GM21723 (cell line): ENCODE results near the gene UBE2K.
"Not testable (repeated sequence)": the region's sequence is repeated elsewhere in the genome, so short reads cannot be mapped to it uniquely, and the experiment has no call there.

Experiments used
- ATAC-seq: cut with Tn5 transposase; IDR thresholded peaks from one replicate; pipeline ENCODE4 v1.9.1; 2021; ENCODE audit warnings: mild to moderate bottlenecking, moderate library complexity; ENCODE audit not compliant: unreplicated experiment

The UBE2K gene

GRCh38 chr4:39687014-39687413 lies 10.9 kb upstream of the UBE2K start:
- no peak for ATAC-seq

- ATAC-seq, result no peak
Measured at GRCh38 chr4:39689970-39690369, 8.0 kb upstream of the UBE2K start.

GRCh38 chr4:39698424-39699009 lies 581 bp downstream of the UBE2K start:
- peak; percentile 47 for ATAC-seq

- no peak for ATAC-seq
Measured at GRCh38 chr4:39699687-39700409, 1.9 kb downstream of the UBE2K start.

- ATAC-seq, result no peak
Measured at GRCh38 chr4:39700554-39700953, 2.6 kb downstream of the UBE2K start.

GRCh38 chr4:39702716-39703115 lies 4.8 kb downstream of the UBE2K start:
- no peak for ATAC-seq

GRCh38 chr4:39704789-39705188 lies 6.9 kb downstream of the UBE2K start:
- ATAC-seq, result not testable (repeated sequence)

- no peak for ATAC-seq
Measured at GRCh38 chr4:39706334-39706733, 8.4 kb downstream of the UBE2K start.

GRCh38 chr4:39706741-39707511 lies 9.0 kb downstream of the UBE2K start:
- no peak for ATAC-seq

GRCh38 chr4:39710098-39710896 lies 12.4 kb downstream of the UBE2K start:
- peak; percentile 44 for ATAC-seq

- ATAC-seq, result no peak
Measured at GRCh38 chr4:39712819-39713607, 15.1 kb downstream of the UBE2K start.

GRCh38 chr4:39713691-39714090 lies 15.8 kb downstream of the UBE2K start:
- peak; percentile 45 for ATAC-seq

- ATAC-seq, result no peak
Measured at GRCh38 chr4:39714166-39714565, 16.2 kb downstream of the UBE2K start.

- peak; percentile 57 for ATAC-seq
Measured at GRCh38 chr4:39715788-39716187, 17.9 kb downstream of the UBE2K start.

- ATAC-seq, result no peak
Measured at GRCh38 chr4:39716356-39716755, 18.4 kb downstream of the UBE2K start.

GRCh38 chr4:39717743-39718142 lies 19.8 kb downstream of the UBE2K start:
- ATAC-seq, result not testable (repeated sequence)

GRCh38 chr4:39718366-39719323 lies 20.7 kb downstream of the UBE2K start:
- no peak for ATAC-seq

- no peak for ATAC-seq
Measured at GRCh38 chr4:39719804-39720580, 22.1 kb downstream of the UBE2K start.
